ENCODE measurements around the gene ACTL7A.

Gene ACTL7A

GRCh38 chr9:108861997-108862396 is at the start of gene ACTL7A:
Gene ACTL7A, plus strand, starts transcription at chr9:108862266. Its CDS starts 57 bp downstream, at chr9:108862323.
- ATAC-seq (replicated peaks; ENCODE audit: extremely low read depth, poor library complexity, severe bottlenecking) (no peak), DNase-seq (ENCODE audit: low spot score in 2 of 2) (no peak)
- H3K36me3 Mint-ChIP-seq (ENCODE audit: insufficient read depth) = no peaks in the 10 kb centered on the region
- H3K9me3 Mint-ChIP-seq = no peaks in the 10 kb centered on the region
- no peak within 1 kb of the TSS for H3K4me3 Mint-ChIP-seq
- H3K27me3 Mint-ChIP-seq = no peaks in the 10 kb centered on the region
- no peaks in the 10 kb centered on the region for H3K4me1 Mint-ChIP-seq
- no peak within 1 kb of the TSS for H3K27ac Mint-ChIP-seq (ENCODE audit: low read depth)

- no peak for ATAC-seq (replicated peaks; ENCODE audit: extremely low read depth, poor library complexity, severe bottlenecking)
- Mint-ChIP-seq H3K4me3 (no peak overlapping the region), H3K27me3 (peaks cover 20% of the 10 kb centered on the region), H3K4me1 (no peaks in the 10 kb centered on the region), H3K27ac (ENCODE audit: low read depth) (no peak overlapping the region), H3K9me3 (no peaks in the 10 kb centered on the region), H3K36me3 (ENCODE audit: insufficient read depth) (no peaks in the 10 kb centered on the region)
- no peak for DNase-seq (ENCODE audit: low spot score in 2 of 2)
Observed at GRCh38 chr9:108812396-108813025, 49.6 kb upstream of the ACTL7A start.

- no peaks in the 10 kb centered on the region for H3K4me1 Mint-ChIP-seq
- ATAC-seq (replicated peaks; ENCODE audit: extremely low read depth, poor library complexity, severe bottlenecking) = no peak
- no peak overlapping the region for H3K27ac Mint-ChIP-seq (ENCODE audit: low read depth)
- no peak for DNase-seq (ENCODE audit: low spot score in 2 of 2)
- H3K4me3 Mint-ChIP-seq = no peak overlapping the region
- H3K36me3 Mint-ChIP-seq (ENCODE audit: insufficient read depth) = no peaks in the 10 kb centered on the region
- peaks cover 19% of the 10 kb centered on the region for H3K27me3 Mint-ChIP-seq
- H3K9me3 Mint-ChIP-seq = no peaks in the 10 kb centered on the region
Observed at GRCh38 chr9:108813951-108814601, 48.0 kb upstream of the ACTL7A start.

- ATAC-seq (replicated peaks; ENCODE audit: extremely low read depth, poor library complexity, severe bottlenecking) (no peak), DNase-seq (ENCODE audit: low spot score in 2 of 2) (no peak)
- Mint-ChIP-seq H3K27me3 (peaks cover 19% of the 10 kb centered on the region), H3K36me3 (ENCODE audit: insufficient read depth) (no peaks in the 10 kb centered on the region), H3K9me3 (no peaks in the 10 kb centered on the region), H3K4me3 (no peak overlapping the region), H3K4me1 (no peaks in the 10 kb centered on the region), H3K27ac (ENCODE audit: low read depth) (no peak overlapping the region)
Observed at GRCh38 chr9:108815156-108815555, 46.9 kb upstream of the ACTL7A start.

GRCh38 chr9:108816037-108816436 is 46.0 kb upstream of the ACTL7A start:
- no peaks in the 10 kb centered on the region for H3K36me3 Mint-ChIP-seq (ENCODE audit: insufficient read depth)
- DNase-seq (ENCODE audit: low spot score in 2 of 2) = no peak
- no peak overlapping the region for H3K4me3 Mint-ChIP-seq
- no peaks in the 10 kb centered on the region for H3K9me3 Mint-ChIP-seq
- no peaks in the 10 kb centered on the region for H3K4me1 Mint-ChIP-seq
- ATAC-seq (replicated peaks; ENCODE audit: extremely low read depth, poor library complexity, severe bottlenecking) = no peak
- H3K27me3 Mint-ChIP-seq = peaks cover 19% of the 10 kb centered on the region
- no peak overlapping the region for H3K27ac Mint-ChIP-seq (ENCODE audit: low read depth)

GRCh38 chr9:108823829-108824228 is 38.2 kb upstream of the ACTL7A start:
- Mint-ChIP-seq H3K36me3 (ENCODE audit: insufficient read depth) (no peaks in the 10 kb centered on the region), H3K9me3 (peaks cover 5% of the 10 kb centered on the region), H3K4me3 (no peak overlapping the region), H3K4me1 (no peaks in the 10 kb centered on the region), H3K27me3 (peaks cover 12% of the 10 kb centered on the region), H3K27ac (ENCODE audit: low read depth) (no peak overlapping the region)
- ATAC-seq (replicated peaks; ENCODE audit: extremely low read depth, poor library complexity, severe bottlenecking) = no peak
- no peak for DNase-seq (ENCODE audit: low spot score in 2 of 2)

- no peaks in the 10 kb centered on the region for H3K36me3 Mint-ChIP-seq (ENCODE audit: insufficient read depth)
- no peak for ATAC-seq (replicated peaks; ENCODE audit: extremely low read depth, poor library complexity, severe bottlenecking)
- peaks cover 6% of the 10 kb centered on the region for H3K4me1 Mint-ChIP-seq
- peaks cover 11% of the 10 kb centered on the region for H3K27me3 Mint-ChIP-seq
- no peak overlapping the region for H3K27ac Mint-ChIP-seq (ENCODE audit: low read depth)
- H3K4me3 Mint-ChIP-seq = no peak overlapping the region
- no peaks in the 10 kb centered on the region for H3K9me3 Mint-ChIP-seq
- DNase-seq (ENCODE audit: low spot score in 2 of 2) = no peak
Observed at GRCh38 chr9:108830272-108830671, 31.8 kb upstream of the ACTL7A start.

GRCh38 chr9:108831496-108832178 is 30.4 kb upstream of the ACTL7A start:
- Mint-ChIP-seq H3K27ac (ENCODE audit: low read depth) (no peak overlapping the region), H3K27me3 (peaks cover 23% of the 10 kb centered on the region), H3K36me3 (ENCODE audit: insufficient read depth) (no peaks in the 10 kb centered on the region), H3K4me3 (no peak overlapping the region), H3K9me3 (no peaks in the 10 kb centered on the region), H3K4me1 (peaks cover 6% of the 10 kb centered on the region)
- ATAC-seq (replicated peaks; ENCODE audit: extremely low read depth, poor library complexity, severe bottlenecking) = no peak
- DNase-seq (ENCODE audit: low spot score in 2 of 2) = no peak

- Mint-ChIP-seq H3K9me3 (no peaks in the 10 kb centered on the region), H3K4me1 (peaks cover 6% of the 10 kb centered on the region), H3K27me3 (peaks cover 23% of the 10 kb centered on the region), H3K36me3 (ENCODE audit: insufficient read depth) (no peaks in the 10 kb centered on the region), H3K27ac (ENCODE audit: low read depth) (no peak overlapping the region), H3K4me3 (no peak overlapping the region)
- ATAC-seq (replicated peaks; ENCODE audit: extremely low read depth, poor library complexity, severe bottlenecking) (no peak), DNase-seq (ENCODE audit: low spot score in 2 of 2) (no peak)
Observed at GRCh38 chr9:108832179-108832500, 29.9 kb upstream of the ACTL7A start.

GRCh38 chr9:108834959-108835665 is 27.0 kb upstream of the ACTL7A start:
- H3K27me3 Mint-ChIP-seq = peaks cover 23% of the 10 kb centered on the region
- no peak overlapping the region for H3K27ac Mint-ChIP-seq (ENCODE audit: low read depth)
- H3K4me1 Mint-ChIP-seq = peaks cover 6% of the 10 kb centered on the region
- H3K36me3 Mint-ChIP-seq (ENCODE audit: insufficient read depth) = no peaks in the 10 kb centered on the region
- no peak overlapping the region for H3K4me3 Mint-ChIP-seq
- ATAC-seq (replicated peaks; ENCODE audit: extremely low read depth, poor library complexity, severe bottlenecking) (no peak), DNase-seq (ENCODE audit: low spot score in 2 of 2) (no peak)
- H3K9me3 Mint-ChIP-seq = no peaks in the 10 kb centered on the region

GRCh38 chr9:108835831-108836230 is 26.2 kb upstream of the ACTL7A start:
- H3K27me3 Mint-ChIP-seq = peaks cover 16% of the 10 kb centered on the region
- no peaks in the 10 kb centered on the region for H3K36me3 Mint-ChIP-seq (ENCODE audit: insufficient read depth)
- H3K27ac Mint-ChIP-seq (ENCODE audit: low read depth) = no peak overlapping the region
- DNase-seq (ENCODE audit: low spot score in 2 of 2) (no peak), ATAC-seq (replicated peaks; ENCODE audit: extremely low read depth, poor library complexity, severe bottlenecking) (no peak)
- H3K4me3 Mint-ChIP-seq = no peak overlapping the region
- peaks cover 6% of the 10 kb centered on the region for H3K4me1 Mint-ChIP-seq
- H3K9me3 Mint-ChIP-seq = no peaks in the 10 kb centered on the region

- Mint-ChIP-seq H3K27me3 (peaks cover 13% of the 10 kb centered on the region), H3K36me3 (ENCODE audit: insufficient read depth) (no peaks in the 10 kb centered on the region), H3K9me3 (no peaks in the 10 kb centered on the region), H3K4me1 (peaks cover 6% of the 10 kb centered on the region), H3K4me3 (no peak overlapping the region), H3K27ac (ENCODE audit: low read depth) (no peak overlapping the region)
- DNase-seq (ENCODE audit: low spot score in 2 of 2) (no peak), ATAC-seq (replicated peaks; ENCODE audit: extremely low read depth, poor library complexity, severe bottlenecking) (no peak)
Observed at GRCh38 chr9:108836319-108836718, 25.7 kb upstream of the ACTL7A start.
